Neural crest cell (in vitro differentiated cells): ENCODE data around the gene CRYGC. TPM values are rescaled to one million over a fixed set of nuclear protein-coding genes. Genes with fewer than 3 reads are reported as not detected.

Source experiments
- DNase-seq: peaks from one replicate; pipeline ENCODE4 v3.0.0; 2021; ENCODE audit warnings: low read depth, mixed read lengths, low spot score
- H3K27ac Mint-ChIP-seq: one replicate; pipeline ENCODE4 v1.8.0; 2021; ENCODE audit warnings: mild to moderate bottlenecking, mixed read lengths; ENCODE audit not compliant: unreplicated experiment
- H3K27me3 Mint-ChIP-seq: 2 replicates; pipeline ENCODE4 v1.8.0; 2021; ENCODE audit warnings: low read depth, mild to moderate bottlenecking, mixed read lengths
- H3K36me3 Mint-ChIP-seq: 2 replicates; pipeline ENCODE4 v1.8.0; 2021; ENCODE audit warnings: low read depth, mild to moderate bottlenecking, mixed read lengths
- H3K4me1 Mint-ChIP-seq: 2 replicates; pipeline ENCODE4 v1.8.0; 2021; ENCODE audit warnings: mixed read lengths
- H3K4me3 Mint-ChIP-seq: one replicate; pipeline ENCODE4 v1.8.0; 2021; ENCODE audit warnings: mild to moderate bottlenecking, mixed read lengths
- H3K9me3 Mint-ChIP-seq: 2 replicates; pipeline ENCODE4 v1.8.0; 2021; ENCODE audit warnings: mixed read lengths
- CTCF ChIP-seq: fragments of 200-600 bp; sonication (generic); conservative IDR thresholded peaks from 2 replicates; pipeline ENCODE4 v1.5.0; 2021; ENCODE audit warnings: antibody characterized with exemption, mild to moderate bottlenecking
- long read RNA-seq: library from polyadenylated mRNA; unstranded; transcript quantifications from one replicate; pipeline ENCODE4 v2.0.0, GENCODE V29; 2020
- total RNA-seq: library from RNA; stranded (reverse); gene quantifications from 2 replicates; pipeline ENCODE4 v1.2.1, GENCODE V29; 2021

Gene CRYGC, protein sequence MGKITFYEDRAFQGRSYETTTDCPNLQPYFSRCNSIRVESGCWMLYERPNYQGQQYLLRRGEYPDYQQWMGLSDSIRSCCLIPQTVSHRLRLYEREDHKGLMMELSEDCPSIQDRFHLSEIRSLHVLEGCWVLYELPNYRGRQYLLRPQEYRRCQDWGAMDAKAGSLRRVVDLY
- not detected in 2 replicates for total RNA-seq
- long read RNA-seq, result 0 reads

GRCh38 chr2:208129744-208130711, at the start of gene CRYGC:
Gene CRYGC (minus strand): TSS chr2:208129828. CDS start chr2:208129792, 36 bp downstream.
- Mint-ChIP-seq H3K36me3 (no peaks in the 10 kb centered on the region), H3K27me3 (no peaks in the 10 kb centered on the region), H3K4me3 (no peak within 1 kb of the TSS), H3K9me3 (no peaks in the 10 kb centered on the region), H3K27ac (no peak within 1 kb of the TSS), H3K4me1 (peaks cover 8% of the 10 kb centered on the region)
- no peak for TF ChIP-seq CTCF
- DNase-seq, result no peak

GRCh38 chr2:208179028-208179609, 49.5 kb upstream of the CRYGC start:
- TF ChIP-seq CTCF, result no peak
- no peak overlapping the region for H3K27ac Mint-ChIP-seq
- H3K9me3 Mint-ChIP-seq, result no peaks in the 10 kb centered on the region
- no peak overlapping the region for H3K4me3 Mint-ChIP-seq
- peaks cover 20% of the 10 kb centered on the region for H3K4me1 Mint-ChIP-seq
- DNase-seq, result no peak
- peaks cover 5% of the 10 kb centered on the region for H3K27me3 Mint-ChIP-seq
- H3K36me3 Mint-ChIP-seq, result no peaks in the 10 kb centered on the region

- TF ChIP-seq CTCF, result no peak
- no peak for DNase-seq
- peaks cover 10% of the 10 kb centered on the region for H3K4me1 Mint-ChIP-seq
- H3K27me3 Mint-ChIP-seq, result no peaks in the 10 kb centered on the region
- no peaks in the 10 kb centered on the region for H3K9me3 Mint-ChIP-seq
- H3K27ac Mint-ChIP-seq, result no peak overlapping the region
- H3K4me3 Mint-ChIP-seq, result no peak overlapping the region
- H3K36me3 Mint-ChIP-seq, result no peaks in the 10 kb centered on the region
These were observed 46.2 kb upstream of the CRYGC start for GRCh38 chr2:208175840-208176153.

- no peak overlapping the region for H3K27ac Mint-ChIP-seq
- TF ChIP-seq CTCF, result peak; percentile 90
- H3K4me3 Mint-ChIP-seq, result no peak overlapping the region
- DNase-seq, result peak; percentile 76
- no peaks in the 10 kb centered on the region for H3K36me3 Mint-ChIP-seq
- H3K27me3 Mint-ChIP-seq, result no peaks in the 10 kb centered on the region
- peaks cover 11% of the 10 kb centered on the region for H3K4me1 Mint-ChIP-seq
- H3K9me3 Mint-ChIP-seq, result no peaks in the 10 kb centered on the region
These were observed 45.6 kb upstream of the CRYGC start for GRCh38 chr2:208175069-208175839.

GRCh38 chr2:208174144-208174543, 44.5 kb upstream of the CRYGC start:
- Mint-ChIP-seq H3K36me3 (no peaks in the 10 kb centered on the region), H3K4me1 (peaks cover 15% of the 10 kb centered on the region), H3K9me3 (no peaks in the 10 kb centered on the region), H3K27ac (no peak overlapping the region), H3K27me3 (no peaks in the 10 kb centered on the region), H3K4me3 (no peak overlapping the region)
- no peak for DNase-seq
- TF ChIP-seq CTCF, result no peak
